ENCODE measurements around the gene TYMP.
"Not testable (repeated sequence)": the region's sequence is repeated elsewhere in the genome, so short reads cannot be mapped to it uniquely, and the experiment has no call there.

TYMP gene

GRCh38 chr22:50542416-50542927 lies 12.7 kb upstream of the TYMP start:
- Histone ChIP-seq H3K4me3 (ENCODE audit: low read depth in 1 of 5, low read length in 5 of 5) (no peak overlapping the region), H3K27ac (ENCODE audit: low read depth, low read length) (no peak overlapping the region), H3K9ac (ENCODE audit: low read length in 5 of 5) (no peak overlapping the region), H3K4me1 (ENCODE audit: control insufficient read depth in 5 of 5, insufficient read depth in 5 of 5, low read length in 5 of 5) (peaks cover 13 to 42% (median 27%) of the 10 kb centered on the region in 5 donors), H3K36me3 (ENCODE audit: control insufficient read depth in 5 of 5, insufficient read depth in 5 of 5, low read length in 5 of 5) (no peaks in the 10 kb centered on the region), H3K27me3 (ENCODE audit: control insufficient read depth in 5 of 5, insufficient read depth in 4 of 5, low read length in 5 of 5) (peaks cover 8 to 17% (median 13%) of the 10 kb centered on the region in 5 donors), H3K9me3 (ENCODE audit: control insufficient read depth in 5 of 5, low read length in 5 of 5) (no peaks in the 10 kb centered on the region)

GRCh38 chr22:50541667-50542026 lies 11.8 kb upstream of the TYMP start:
- peaks cover 13 to 39% (median 24%) of the 10 kb centered on the region in 5 donors for H3K4me1 ChIP-seq (ENCODE audit: control insufficient read depth in 5 of 5, insufficient read depth in 5 of 5, low read length in 5 of 5)
- H3K9me3 ChIP-seq (ENCODE audit: control insufficient read depth in 5 of 5, low read length in 5 of 5); H3K36me3 ChIP-seq (ENCODE audit: control insufficient read depth in 5 of 5, insufficient read depth in 5 of 5, low read length in 5 of 5); H3K4me3 ChIP-seq (ENCODE audit: low read depth in 1 of 5, low read length in 5 of 5): not testable (repeated sequence)
- peaks cover 7 to 12% (median 8%) of the 10 kb centered on the region in 5 donors for H3K27me3 ChIP-seq (ENCODE audit: control insufficient read depth in 5 of 5, insufficient read depth in 4 of 5, low read length in 5 of 5)
- peak overlapping the region; percentile 39 for H3K27ac ChIP-seq (ENCODE audit: low read depth, low read length)
- H3K9ac ChIP-seq (ENCODE audit: low read length in 5 of 5) = peak overlapping the region in 1 of 5 donors; percentile 56

GRCh38 chr22:50540381-50540780 lies 10.6 kb upstream of the TYMP start:
- H3K27me3 ChIP-seq (ENCODE audit: control insufficient read depth in 5 of 5, insufficient read depth in 4 of 5, low read length in 5 of 5) = peaks cover 0 to 5% (median 0%) of the 10 kb centered on the region in 5 donors
- H3K27ac ChIP-seq (ENCODE audit: low read depth, low read length) = peak overlapping the region; percentile 99
- H3K9me3 ChIP-seq (ENCODE audit: control insufficient read depth in 5 of 5, low read length in 5 of 5) = no peaks in the 10 kb centered on the region
- no peak overlapping the region for H3K4me3 ChIP-seq (ENCODE audit: low read depth in 1 of 5, low read length in 5 of 5)
- no peaks in the 10 kb centered on the region for H3K36me3 ChIP-seq (ENCODE audit: control insufficient read depth in 5 of 5, insufficient read depth in 5 of 5, low read length in 5 of 5)
- H3K9ac ChIP-seq (ENCODE audit: low read length in 5 of 5) = peak overlapping the region in 2 of 5 donors; percentile 68 to 69
- H3K4me1 ChIP-seq (ENCODE audit: control insufficient read depth in 5 of 5, insufficient read depth in 5 of 5, low read length in 5 of 5) = peaks cover 13 to 36% (median 24%) of the 10 kb centered on the region in 5 donors

GRCh38 chr22:50537765-50538164 lies 8.0 kb upstream of the TYMP start:
- peak overlapping the region; percentile 99 for H3K27ac ChIP-seq (ENCODE audit: low read depth, low read length)
- H3K9ac ChIP-seq (ENCODE audit: low read length in 5 of 5) = peak overlapping the region in 3 of 5 donors; percentile 16 to 89 (median 63)
- H3K27me3 ChIP-seq (ENCODE audit: control insufficient read depth in 5 of 5, insufficient read depth in 4 of 5, low read length in 5 of 5) = peaks cover 0 to 2% (median 0%) of the 10 kb centered on the region in 5 donors
- no peaks in the 10 kb centered on the region for H3K36me3 ChIP-seq (ENCODE audit: control insufficient read depth in 5 of 5, insufficient read depth in 5 of 5, low read length in 5 of 5)
- H3K9me3 ChIP-seq (ENCODE audit: control insufficient read depth in 5 of 5, low read length in 5 of 5) = no peaks in the 10 kb centered on the region
- peaks cover 13 to 35% (median 15%) of the 10 kb centered on the region in 5 donors for H3K4me1 ChIP-seq (ENCODE audit: control insufficient read depth in 5 of 5, insufficient read depth in 5 of 5, low read length in 5 of 5)
- no peak overlapping the region for H3K4me3 ChIP-seq (ENCODE audit: low read depth in 1 of 5, low read length in 5 of 5)

- Histone ChIP-seq H3K4me1 (ENCODE audit: control insufficient read depth in 5 of 5, insufficient read depth in 5 of 5, low read length in 5 of 5) (peaks cover 12 to 49% (median 19%) of the 10 kb centered on the region in 5 donors), H3K27ac (ENCODE audit: low read depth, low read length) (no peak overlapping the region), H3K9me3 (ENCODE audit: control insufficient read depth in 5 of 5, low read length in 5 of 5) (no peaks in the 10 kb centered on the region), H3K9ac (ENCODE audit: low read length in 5 of 5) (no peak overlapping the region), H3K36me3 (ENCODE audit: control insufficient read depth in 5 of 5, insufficient read depth in 5 of 5, low read length in 5 of 5) (no peaks in the 10 kb centered on the region), H3K4me3 (ENCODE audit: low read depth in 1 of 5, low read length in 5 of 5) (no peak overlapping the region), H3K27me3 (ENCODE audit: control insufficient read depth in 5 of 5, insufficient read depth in 4 of 5, low read length in 5 of 5) (peaks cover 0 to 2% (median 0%) of the 10 kb centered on the region in 5 donors)
Measured at GRCh38 chr22:50536226-50536625, 6.4 kb upstream of the TYMP start.

GRCh38 chr22:50535113-50535512 lies 5.3 kb upstream of the TYMP start:
- Histone ChIP-seq H3K4me3 (ENCODE audit: low read depth in 1 of 5, low read length in 5 of 5) (no peak overlapping the region), H3K36me3 (ENCODE audit: control insufficient read depth in 5 of 5, insufficient read depth in 5 of 5, low read length in 5 of 5) (no peaks in the 10 kb centered on the region), H3K27me3 (ENCODE audit: control insufficient read depth in 5 of 5, insufficient read depth in 4 of 5, low read length in 5 of 5) (peaks cover 0 to 2% (median 0%) of the 10 kb centered on the region in 5 donors), H3K9ac (ENCODE audit: low read length in 5 of 5) (no peak overlapping the region), H3K9me3 (ENCODE audit: control insufficient read depth in 5 of 5, low read length in 5 of 5) (no peaks in the 10 kb centered on the region), H3K4me1 (ENCODE audit: control insufficient read depth in 5 of 5, insufficient read depth in 5 of 5, low read length in 5 of 5) (peaks cover 12 to 56% (median 26%) of the 10 kb centered on the region in 5 donors), H3K27ac (ENCODE audit: low read depth, low read length) (no peak overlapping the region)

GRCh38 chr22:50533856-50534711 lies 4.3 kb upstream of the TYMP start:
- Histone ChIP-seq H3K4me1 (ENCODE audit: control insufficient read depth in 5 of 5, insufficient read depth in 5 of 5, low read length in 5 of 5) (peaks cover 7 to 56% (median 25%) of the 10 kb centered on the region in 5 donors), H3K9ac (ENCODE audit: low read length in 5 of 5) (peak overlapping the region in 1 of 5 donors; percentile 11)
- H3K9me3 ChIP-seq (ENCODE audit: control insufficient read depth in 5 of 5, low read length in 5 of 5); H3K27me3 ChIP-seq (ENCODE audit: control insufficient read depth in 5 of 5, insufficient read depth in 4 of 5, low read length in 5 of 5); H3K4me3 ChIP-seq (ENCODE audit: low read depth in 1 of 5, low read length in 5 of 5); H3K36me3 ChIP-seq (ENCODE audit: control insufficient read depth in 5 of 5, insufficient read depth in 5 of 5, low read length in 5 of 5); H3K27ac ChIP-seq (ENCODE audit: low read depth, low read length): not testable (repeated sequence)

- peak overlapping the region in 2 of 5 donors; percentile 73 to 85 for H3K4me3 ChIP-seq (ENCODE audit: low read depth in 1 of 5, low read length in 5 of 5)
- H3K27me3 ChIP-seq (ENCODE audit: control insufficient read depth in 5 of 5, insufficient read depth in 4 of 5, low read length in 5 of 5) = no peaks in the 10 kb centered on the region
- peak overlapping the region; percentile 95 for H3K27ac ChIP-seq (ENCODE audit: low read depth, low read length)
Measured at GRCh38 chr22:50532824-50533796, 3.3 kb upstream of the TYMP start.

GRCh38 chr22:50531962-50532674 lies 2.3 kb upstream of the TYMP start:
- H3K27ac ChIP-seq (ENCODE audit: low read depth, low read length) = peak overlapping the region; percentile 95
- peak overlapping the region in 4 of 5 donors; percentile 71 to 85 (median 74) for H3K4me3 ChIP-seq (ENCODE audit: low read depth in 1 of 5, low read length in 5 of 5)
- H3K9me3 ChIP-seq (ENCODE audit: control insufficient read depth in 5 of 5, low read length in 5 of 5) = no peaks in the 10 kb centered on the region
- no peaks in the 10 kb centered on the region for H3K27me3 ChIP-seq (ENCODE audit: control insufficient read depth in 5 of 5, insufficient read depth in 4 of 5, low read length in 5 of 5)
- H3K4me1 ChIP-seq (ENCODE audit: control insufficient read depth in 5 of 5, insufficient read depth in 5 of 5, low read length in 5 of 5) = peaks cover 4 to 64% (median 37%) of the 10 kb centered on the region in 5 donors
- H3K9ac ChIP-seq (ENCODE audit: low read length in 5 of 5) = peak overlapping the region in 4 of 5 donors; percentile 81 to 96 (median 92)
- H3K36me3 ChIP-seq (ENCODE audit: control insufficient read depth in 5 of 5, insufficient read depth in 5 of 5, low read length in 5 of 5) = no peaks in the 10 kb centered on the region

More at GRCh38 chr22:50532824-50533796, 3.3 kb upstream of the TYMP start:
- H3K9me3 ChIP-seq (ENCODE audit: control insufficient read depth in 5 of 5, low read length in 5 of 5) = no peaks in the 10 kb centered on the region
- no peaks in the 10 kb centered on the region for H3K36me3 ChIP-seq (ENCODE audit: control insufficient read depth in 5 of 5, insufficient read depth in 5 of 5, low read length in 5 of 5)
- H3K9ac ChIP-seq (ENCODE audit: low read length in 5 of 5) = peak overlapping the region in 2 of 5 donors; percentile 39 to 48
- peaks cover 3 to 59% (median 32%) of the 10 kb centered on the region in 5 donors for H3K4me1 ChIP-seq (ENCODE audit: control insufficient read depth in 5 of 5, insufficient read depth in 5 of 5, low read length in 5 of 5)
